ENCODE results near the gene FRMPD4. TPM values are rescaled to one million over a fixed set of nuclear protein-coding genes. Genes with fewer than 3 reads are reported as not detected.

Gene FRMPD4
- total RNA-seq, 1 donor from 2014 or later, result 0.79 TPM

DNA sequence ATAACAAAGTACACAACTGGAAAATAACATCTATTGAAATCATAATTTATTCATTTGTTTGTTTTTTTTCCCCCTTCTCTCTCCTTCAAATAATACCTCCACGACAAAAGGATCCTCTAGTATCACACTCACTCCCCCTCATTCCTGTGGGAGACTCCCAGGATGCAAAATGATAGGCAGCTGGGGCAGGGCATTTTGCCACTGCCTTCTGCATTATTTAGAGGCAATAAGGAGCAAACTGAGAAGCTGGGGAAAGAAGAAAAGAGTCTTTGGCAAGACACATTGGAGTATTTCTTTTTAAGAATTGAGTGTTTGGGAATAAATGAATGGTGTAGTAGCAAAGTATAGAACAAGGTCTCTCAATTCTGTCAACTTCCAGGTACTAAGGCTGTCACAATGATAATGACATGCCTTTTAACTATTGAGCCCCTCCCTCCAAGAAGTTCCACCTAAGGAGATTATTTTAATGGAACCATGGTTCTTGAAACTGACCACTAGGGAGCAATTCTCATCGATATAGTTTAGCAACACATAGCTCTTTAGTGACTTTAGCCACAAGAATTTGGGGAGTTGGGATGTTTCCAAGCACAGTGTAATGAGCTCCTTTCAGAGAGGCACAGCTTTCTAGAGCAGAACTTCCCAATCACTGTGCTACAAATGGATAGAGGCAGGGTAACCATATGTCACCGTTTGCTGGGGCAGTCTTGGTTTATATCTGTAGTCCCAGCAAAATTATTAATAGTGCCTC is 303.3 kb downstream of the FRMPD4 start:
- FAIRE-seq (no peak), DNase-seq (ENCODE audit: low read depth) (peak; percentile 60)
- Histone ChIP-seq H3K4me3 (ENCODE audit: low read depth, low read length) (no peak overlapping the region), H3K36me3 (ENCODE audit: control insufficient read depth, insufficient read depth, low read length) (no peaks in the 10 kb centered on the region), H3K27me3 (ENCODE audit: control insufficient read depth, insufficient read depth, low read length) (no peaks in the 10 kb centered on the region)
- TF ChIP-seq, protein P1, sequence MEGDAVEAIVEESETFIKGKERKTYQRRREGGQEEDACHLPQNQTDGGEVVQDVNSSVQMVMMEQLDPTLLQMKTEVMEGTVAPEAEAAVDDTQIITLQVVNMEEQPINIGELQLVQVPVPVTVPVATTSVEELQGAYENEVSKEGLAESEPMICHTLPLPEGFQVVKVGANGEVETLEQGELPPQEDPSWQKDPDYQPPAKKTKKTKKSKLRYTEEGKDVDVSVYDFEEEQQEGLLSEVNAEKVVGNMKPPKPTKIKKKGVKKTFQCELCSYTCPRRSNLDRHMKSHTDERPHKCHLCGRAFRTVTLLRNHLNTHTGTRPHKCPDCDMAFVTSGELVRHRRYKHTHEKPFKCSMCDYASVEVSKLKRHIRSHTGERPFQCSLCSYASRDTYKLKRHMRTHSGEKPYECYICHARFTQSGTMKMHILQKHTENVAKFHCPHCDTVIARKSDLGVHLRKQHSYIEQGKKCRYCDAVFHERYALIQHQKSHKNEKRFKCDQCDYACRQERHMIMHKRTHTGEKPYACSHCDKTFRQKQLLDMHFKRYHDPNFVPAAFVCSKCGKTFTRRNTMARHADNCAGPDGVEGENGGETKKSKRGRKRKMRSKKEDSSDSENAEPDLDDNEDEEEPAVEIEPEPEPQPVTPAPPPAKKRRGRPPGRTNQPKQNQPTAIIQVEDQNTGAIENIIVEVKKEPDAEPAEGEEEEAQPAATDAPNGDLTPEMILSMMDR (IDR thresholded peaks at IDR 0.05; ENCODE audit: insufficient read depth, low read length, severe bottlenecking), result no peak

DNA sequence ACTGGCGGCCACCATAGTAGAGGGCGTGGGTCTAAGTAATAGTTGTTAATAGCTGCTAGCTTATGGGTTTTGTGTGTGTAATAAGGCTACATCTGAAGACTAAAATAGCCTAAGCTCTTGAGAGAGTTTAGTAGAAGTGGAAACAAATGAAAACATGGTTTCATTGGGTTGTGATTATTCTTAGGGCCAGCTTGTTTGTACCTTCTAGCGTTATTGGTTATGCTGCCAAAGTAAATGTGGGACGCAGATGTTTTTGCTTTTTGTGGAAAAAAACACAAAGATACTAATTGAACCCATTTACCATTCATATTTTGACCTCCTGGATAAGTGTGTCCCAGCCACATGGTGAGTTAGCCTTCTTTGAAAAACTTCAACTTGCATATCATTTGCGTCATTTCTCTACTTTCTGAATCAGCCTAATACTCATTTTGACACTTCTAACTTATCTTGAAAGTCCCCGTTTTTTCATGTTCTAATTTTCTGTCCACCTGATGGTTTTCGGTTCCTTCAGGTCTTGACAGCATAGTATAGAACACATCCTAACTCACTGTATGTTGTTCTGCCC is 305.3 kb downstream of the FRMPD4 start:
- FAIRE-seq (no peak), DNase-seq (ENCODE audit: low read depth) (no peak)
- H3K4me3 ChIP-seq (ENCODE audit: low read depth, low read length), result no peak overlapping the region
- TF ChIP-seq, protein P1 (IDR thresholded peaks at IDR 0.05; ENCODE audit: insufficient read depth, low read length, severe bottlenecking), result no peak
- H3K27me3 ChIP-seq (ENCODE audit: control insufficient read depth, insufficient read depth, low read length), result no peaks in the 10 kb centered on the region
- H3K36me3 ChIP-seq (ENCODE audit: control insufficient read depth, insufficient read depth, low read length), result no peaks in the 10 kb centered on the region

DNA sequence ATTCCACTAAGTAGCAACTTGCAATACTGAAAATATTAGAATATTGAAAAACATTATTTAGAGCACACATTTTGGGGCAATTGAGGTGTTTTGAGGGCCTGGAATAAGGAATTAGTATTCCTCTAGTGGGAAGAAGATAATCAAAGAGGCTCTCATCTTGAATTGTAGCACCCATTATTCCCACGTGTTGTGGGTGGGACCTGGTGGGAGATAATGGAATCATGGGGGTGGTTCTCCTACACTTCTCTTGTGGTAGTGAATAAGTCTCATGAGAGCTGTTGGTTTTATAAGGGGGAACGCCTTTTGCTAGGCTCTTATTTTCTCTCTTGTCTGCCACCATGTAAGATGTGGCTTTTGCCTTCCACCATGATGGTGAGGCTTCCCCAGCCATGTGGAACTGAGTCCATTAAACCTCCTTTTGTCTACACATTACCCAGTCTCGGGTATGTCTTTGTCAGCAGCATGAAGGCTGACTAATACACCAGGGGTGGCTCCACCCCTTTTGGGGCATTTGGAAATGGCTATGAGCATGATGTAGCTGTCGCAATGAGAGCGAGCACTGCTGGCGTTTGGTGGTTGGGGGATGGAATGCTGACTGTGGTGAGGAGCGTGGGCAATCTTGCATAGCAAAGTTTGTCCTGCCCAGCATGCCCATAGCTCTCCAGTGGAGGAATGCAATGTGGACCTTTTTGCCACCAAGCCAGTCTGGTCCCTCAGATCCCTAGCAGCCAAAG is 308.2 kb downstream of the FRMPD4 start:
- no peaks in the 10 kb centered on the region for H3K27me3 ChIP-seq (ENCODE audit: control insufficient read depth, insufficient read depth, low read length)
- DNase-seq (ENCODE audit: low read depth) (peak; percentile 81), FAIRE-seq (peak; percentile 89)
- H3K4me3 ChIP-seq (ENCODE audit: low read depth, low read length), result no peak overlapping the region
- H3K36me3 ChIP-seq (ENCODE audit: control insufficient read depth, insufficient read depth, low read length), result no peaks in the 10 kb centered on the region
- TF ChIP-seq, protein P1 (IDR thresholded peaks at IDR 0.05; ENCODE audit: insufficient read depth, low read length, severe bottlenecking), result no peak

DNA sequence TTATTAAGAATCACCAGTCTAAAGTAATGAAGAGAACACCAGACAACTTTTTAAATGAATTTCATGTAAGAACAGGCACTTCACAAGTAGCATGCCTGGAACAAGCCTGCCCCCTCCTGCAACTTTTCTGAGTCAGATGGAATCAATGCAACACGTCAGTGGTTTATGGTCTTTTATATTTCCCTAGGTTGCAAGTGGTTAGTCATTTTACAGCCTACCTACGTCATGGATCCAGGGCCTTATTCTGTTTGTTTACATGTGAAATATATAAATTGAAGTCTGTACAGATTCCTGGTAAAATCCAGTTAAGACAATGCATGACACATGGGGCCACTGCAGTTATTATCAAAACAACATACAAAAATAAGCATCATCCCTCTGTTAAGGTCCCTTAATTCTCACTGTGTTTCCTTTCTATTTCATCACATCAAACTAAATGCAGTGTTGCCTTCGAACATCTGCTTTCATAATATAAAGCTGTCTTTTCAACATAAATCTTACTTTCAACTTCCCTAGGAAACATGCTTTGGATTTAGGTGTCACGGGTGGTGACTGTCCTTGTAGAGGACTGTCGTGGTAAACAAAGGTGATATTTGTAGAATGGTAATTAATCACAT is 309.3 kb downstream of the FRMPD4 start:
- Histone ChIP-seq H3K27me3 (ENCODE audit: control insufficient read depth, insufficient read depth, low read length) (no peaks in the 10 kb centered on the region), H3K36me3 (ENCODE audit: control insufficient read depth, insufficient read depth, low read length) (no peaks in the 10 kb centered on the region), H3K4me3 (ENCODE audit: low read depth, low read length) (no peak overlapping the region)
- FAIRE-seq (no peak), DNase-seq (ENCODE audit: low read depth) (peak; percentile 90)
- TF ChIP-seq, protein P1 (IDR thresholded peaks at IDR 0.05; ENCODE audit: insufficient read depth, low read length, severe bottlenecking), result no peak

DNA sequence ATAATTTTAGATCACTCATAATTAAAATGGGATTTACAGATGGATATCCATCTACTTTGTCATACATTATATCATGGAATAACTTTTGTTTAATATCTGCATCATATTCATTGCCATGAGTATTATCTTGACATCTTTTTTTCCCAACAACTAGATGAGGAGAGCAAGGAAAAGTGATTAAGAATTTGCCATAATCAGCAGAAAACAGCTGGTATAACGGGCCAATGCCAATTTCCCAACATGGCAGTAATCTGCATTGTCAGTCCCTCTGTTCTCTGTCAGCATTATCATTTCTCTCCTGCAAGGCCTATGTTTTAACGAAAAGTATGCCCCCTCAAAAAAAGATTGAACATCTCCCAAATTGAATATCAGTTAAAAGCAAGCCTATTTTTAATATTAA is 314.0 kb downstream of the FRMPD4 start:
- no peaks in the 10 kb centered on the region for H3K27me3 ChIP-seq (ENCODE audit: control insufficient read depth, insufficient read depth, low read length)
- TF ChIP-seq, protein P1 (IDR thresholded peaks at IDR 0.05; ENCODE audit: insufficient read depth, low read length, severe bottlenecking), result no peak
- no peak overlapping the region for H3K4me3 ChIP-seq (ENCODE audit: low read depth, low read length)
- no peaks in the 10 kb centered on the region for H3K36me3 ChIP-seq (ENCODE audit: control insufficient read depth, insufficient read depth, low read length)
- no peak for DNase-seq (ENCODE audit: low read depth)
- FAIRE-seq, result no peak

Measured in bronchial epithelial cell (primary cell).